Astrocyte (in vitro differentiated cells and primary cell): Measurements from ENCODE around the gene JAK3. TPM values are rescaled to one million over a fixed set of nuclear protein-coding genes. Genes with fewer than 3 reads are reported as not detected.

Experiments
- DNase-seq: peaks from one replicate; pipeline ENCODE4 v3.0.0-alpha.2; 2010; ENCODE audit warnings: low read depth
- FAIRE-seq: peaks from 2 replicates; lab custom pipeline; 2011; peaks lifted over from hg19 to GRCh38; lab: Jason Lieb, UNC
- H2AFZ ChIP-seq: 2 replicates; pipeline ENCODE4 v1.6.0; 2012; ENCODE audit warnings: low read depth, low read length, inconsistent platforms
- H3K27ac ChIP-seq: 2 replicates; pipeline ENCODE4 v1.5.1; 2011; ENCODE audit warnings: low read depth, low read length, inconsistent platforms
- H3K27me3 ChIP-seq: 2 replicates; pipeline ENCODE4 v1.6.0; 2011; ENCODE audit warnings: low read length, inconsistent platforms; ENCODE audit not compliant: insufficient read depth
- H3K36me3 ChIP-seq: 2 replicates; pipeline ENCODE4 v1.5.1; 2011; ENCODE audit warnings: low read length, inconsistent platforms; ENCODE audit not compliant: insufficient read depth
- H3K4me1 ChIP-seq: 2 replicates; pipeline ENCODE4 v1.5.1; 2011; ENCODE audit warnings: low read length, inconsistent platforms; ENCODE audit not compliant: insufficient read depth
- H3K4me2 ChIP-seq: 2 replicates; pipeline ENCODE4 v1.6.0; 2012; ENCODE audit warnings: low read length, inconsistent platforms
- H3K4me3 ChIP-seq: 2 replicates; pipeline ENCODE4 v1.5.1; 2011; ENCODE audit warnings: low read depth, mild to moderate bottlenecking, low read length, inconsistent platforms; ENCODE audit not compliant: insufficient read depth
- H3K79me2 ChIP-seq: 2 replicates; pipeline ENCODE4 v1.6.0; 2012; ENCODE audit warnings: mild to moderate bottlenecking, low read length, inconsistent platforms; ENCODE audit not compliant: insufficient read depth
- H3K9ac ChIP-seq: 2 replicates; pipeline ENCODE4 v1.6.0; 2012; ENCODE audit warnings: mild to moderate bottlenecking, low read length, inconsistent platforms
- H3K9me3 ChIP-seq: 2 replicates; pipeline ENCODE4 v1.5.1; 2012; ENCODE audit warnings: low read depth, mild to moderate bottlenecking, low read length, inconsistent platforms; ENCODE audit not compliant: insufficient read depth
- H4K20me1 ChIP-seq: 2 replicates; pipeline ENCODE4 v1.6.0; 2012; ENCODE audit warnings: low read length, inconsistent platforms; ENCODE audit not compliant: insufficient read depth
- H3K27ac Mint-ChIP-seq: one replicate; pipeline ENCODE4 v1.8.0; 2021; ENCODE audit warnings: mild to moderate bottlenecking, mixed read lengths; ENCODE audit not compliant: unreplicated experiment
- H3K27me3 Mint-ChIP-seq: one replicate; pipeline ENCODE4 v1.8.0; 2021; ENCODE audit warnings: low read depth, mixed read lengths; ENCODE audit not compliant: unreplicated experiment
- H3K36me3 Mint-ChIP-seq: one replicate; pipeline ENCODE4 v1.8.0; 2021; ENCODE audit warnings: low read depth, mixed read lengths; ENCODE audit not compliant: unreplicated experiment
- H3K4me1 Mint-ChIP-seq: one replicate; pipeline ENCODE4 v1.8.0; 2021; ENCODE audit warnings: low read depth, mixed read lengths; ENCODE audit not compliant: unreplicated experiment
- H3K4me3 Mint-ChIP-seq: one replicate; pipeline ENCODE4 v1.8.0; 2021; ENCODE audit warnings: mild to moderate bottlenecking, moderate library complexity, mixed read lengths; ENCODE audit not compliant: unreplicated experiment
- H3K9me3 Mint-ChIP-seq: one replicate; pipeline ENCODE4 v1.8.0; 2021; ENCODE audit warnings: mild to moderate bottlenecking, mixed read lengths; ENCODE audit not compliant: unreplicated experiment
- EZH2 ChIP-seq: IDR thresholded peaks from 2 replicates; pipeline ENCODE4 v1.6.1; 2012; ENCODE audit warnings: mild to moderate bottlenecking, low read length, inconsistent platforms; ENCODE audit not compliant: insufficient read depth
- total RNA-seq: library from RNA; stranded (reverse); gene quantifications from 2 replicates; pipeline ENCODE4 v1.2.1, GENCODE V29; 2021
- TF ChIP-seq, protein P1 (sequence below): IDR thresholded peaks from 2 replicates; pipeline ENCODE4 v1.5.1; 2011; ENCODE audit warnings: low read depth, mild to moderate bottlenecking, inconsistent platforms, low read length, moderate library complexity; ENCODE audit not compliant: insufficient read depth

The JAK3 gene
- total RNA-seq, 1 donor from 2014 or later, result 1.00 TPM

DNA sequence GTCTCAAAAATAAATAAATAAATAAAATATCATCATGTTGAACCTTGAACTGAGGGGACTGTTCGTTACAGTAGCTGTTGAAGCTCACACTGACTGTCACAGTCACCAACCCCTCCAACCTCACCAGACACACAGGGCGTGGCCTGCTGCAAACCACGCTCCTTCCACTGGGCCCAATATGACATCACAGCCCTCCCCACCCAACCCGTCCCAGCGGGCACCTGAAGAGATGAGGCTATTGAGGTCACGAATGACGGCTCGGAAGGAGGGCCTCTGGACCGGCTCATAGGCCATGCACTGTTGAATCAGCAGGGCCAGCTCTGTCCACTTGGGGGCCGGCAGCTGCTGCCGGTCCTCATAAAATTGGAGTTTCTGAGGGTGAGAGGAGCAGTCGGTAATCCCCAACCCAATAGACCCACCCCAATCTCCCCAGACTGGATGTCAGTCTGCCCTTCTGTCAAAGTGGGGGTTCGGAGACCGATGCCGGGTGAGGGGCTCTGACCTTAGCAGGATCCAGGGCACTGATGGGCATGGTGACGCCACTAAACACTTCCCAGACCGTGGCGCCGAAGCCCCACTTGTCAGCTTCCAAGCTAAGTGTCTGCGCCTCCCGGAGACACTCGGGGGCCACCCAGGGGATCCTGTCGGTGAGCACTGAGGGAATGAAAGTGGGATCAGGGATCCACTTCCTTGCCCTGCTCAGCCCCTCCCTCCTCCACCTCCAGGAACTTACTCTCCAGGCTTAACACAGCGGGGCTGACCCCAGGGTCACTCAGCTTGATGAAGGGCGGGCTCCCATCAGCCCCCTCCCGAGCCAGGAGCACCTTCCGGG, 13.2 kb downstream of the JAK3 start:
- no peak for TF ChIP-seq EZH2
- TF ChIP-seq, protein P1, sequence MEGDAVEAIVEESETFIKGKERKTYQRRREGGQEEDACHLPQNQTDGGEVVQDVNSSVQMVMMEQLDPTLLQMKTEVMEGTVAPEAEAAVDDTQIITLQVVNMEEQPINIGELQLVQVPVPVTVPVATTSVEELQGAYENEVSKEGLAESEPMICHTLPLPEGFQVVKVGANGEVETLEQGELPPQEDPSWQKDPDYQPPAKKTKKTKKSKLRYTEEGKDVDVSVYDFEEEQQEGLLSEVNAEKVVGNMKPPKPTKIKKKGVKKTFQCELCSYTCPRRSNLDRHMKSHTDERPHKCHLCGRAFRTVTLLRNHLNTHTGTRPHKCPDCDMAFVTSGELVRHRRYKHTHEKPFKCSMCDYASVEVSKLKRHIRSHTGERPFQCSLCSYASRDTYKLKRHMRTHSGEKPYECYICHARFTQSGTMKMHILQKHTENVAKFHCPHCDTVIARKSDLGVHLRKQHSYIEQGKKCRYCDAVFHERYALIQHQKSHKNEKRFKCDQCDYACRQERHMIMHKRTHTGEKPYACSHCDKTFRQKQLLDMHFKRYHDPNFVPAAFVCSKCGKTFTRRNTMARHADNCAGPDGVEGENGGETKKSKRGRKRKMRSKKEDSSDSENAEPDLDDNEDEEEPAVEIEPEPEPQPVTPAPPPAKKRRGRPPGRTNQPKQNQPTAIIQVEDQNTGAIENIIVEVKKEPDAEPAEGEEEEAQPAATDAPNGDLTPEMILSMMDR, result no peak
- DNase-seq (no peak), FAIRE-seq (no peak)
- H3K79me2 ChIP-seq, result no peaks in the 10 kb centered on the region
- Mint-ChIP-seq H3K36me3 (peaks cover 3% of the 10 kb centered on the region), H3K9me3 (peaks cover 2% of the 10 kb centered on the region), H3K4me3 (no peak overlapping the region), H3K4me1 (no peaks in the 10 kb centered on the region), H3K27me3 (peaks cover 40% of the 10 kb centered on the region), H3K27ac (no peak overlapping the region)
- H3K4me1 ChIP-seq, result peaks cover 7% of the 10 kb centered on the region
- H3K9ac ChIP-seq, result no peak overlapping the region
- no peaks in the 10 kb centered on the region for H3K36me3 ChIP-seq
- no peaks in the 10 kb centered on the region for H3K9me3 ChIP-seq
- no peak overlapping the region for H3K4me3 ChIP-seq
- H3K27ac ChIP-seq, result no peak overlapping the region
- peaks cover 9% of the 10 kb centered on the region for H3K27me3 ChIP-seq
- no peaks in the 10 kb centered on the region for H4K20me1 ChIP-seq
- H2AFZ ChIP-seq, result no peak overlapping the region
- no peak overlapping the region for H3K4me2 ChIP-seq

GRCh38 chr19:17832443-17833208, 15.2 kb downstream of the JAK3 start:
- Mint-ChIP-seq H3K9me3 (no peaks in the 10 kb centered on the region), H3K4me1 (no peaks in the 10 kb centered on the region), H3K36me3 (no peaks in the 10 kb centered on the region), H3K27me3 (peaks cover 24% of the 10 kb centered on the region), H3K4me3 (no peak overlapping the region), H3K27ac (no peak overlapping the region)
- H3K9ac ChIP-seq, result no peak overlapping the region
- H3K4me2 ChIP-seq, result no peak overlapping the region
- H3K4me3 ChIP-seq, result no peak overlapping the region
- H3K9me3 ChIP-seq, result no peaks in the 10 kb centered on the region
- no peak overlapping the region for H3K27ac ChIP-seq
- no peak for DNase-seq
- TF ChIP-seq, protein P1, result no peak
- no peak for TF ChIP-seq EZH2
- H3K36me3 ChIP-seq, result no peaks in the 10 kb centered on the region
- peaks cover 7% of the 10 kb centered on the region for H3K4me1 ChIP-seq
- no peak overlapping the region for H2AFZ ChIP-seq
- H3K27me3 ChIP-seq, result peaks cover 9% of the 10 kb centered on the region
- FAIRE-seq, result no peak
- H4K20me1 ChIP-seq, result no peaks in the 10 kb centered on the region
- H3K79me2 ChIP-seq, result no peaks in the 10 kb centered on the region
